ENCODE data around the gene GPR62.
A peak's percentile ranks its signal among the peaks of the same experiment; 100 is the strongest.

GPR62 gene

DNA sequence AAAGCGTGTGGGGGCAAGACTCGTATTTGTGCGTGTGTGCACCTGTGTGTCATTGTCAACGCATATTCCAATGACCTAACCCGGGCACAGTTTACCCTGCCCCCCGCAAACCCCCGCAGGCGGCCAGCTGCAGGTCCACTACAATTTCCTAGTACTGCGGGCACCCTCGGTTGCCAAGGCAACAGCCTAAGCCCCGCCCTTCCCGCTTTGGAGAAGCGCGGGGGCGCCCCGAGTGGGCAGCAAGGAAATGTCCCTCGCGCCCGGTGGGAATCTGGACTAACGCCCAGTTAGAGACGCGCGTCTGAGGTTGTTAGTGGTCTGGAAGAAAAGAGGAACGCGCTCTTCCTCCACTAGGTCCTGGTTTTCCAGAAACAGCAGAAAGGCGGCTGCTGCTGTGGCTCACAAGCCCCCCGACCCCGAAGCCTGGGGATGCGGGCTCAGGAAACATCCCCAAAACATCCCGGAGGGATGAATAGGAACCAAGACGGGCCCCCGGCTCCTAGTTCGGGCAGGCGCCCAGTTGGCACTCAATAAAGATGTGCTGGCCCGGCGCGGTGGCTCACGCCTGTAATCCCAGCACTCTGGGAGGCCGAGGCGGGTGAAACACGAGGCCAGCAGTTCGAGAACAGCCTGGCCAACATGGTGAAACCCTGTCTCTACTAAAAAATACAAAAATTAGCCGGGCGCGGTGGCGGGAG, 20.8 kb downstream of the GPR62 start:
- H3K27ac ChIP-seq (ENCODE audit: low read length) = peak overlapping the region; percentile 94
- H3K4me1 ChIP-seq (ENCODE audit: control insufficient read depth, insufficient read depth, low read length) = peaks cover 32% of the 10 kb centered on the region
- H3K27me3 ChIP-seq (ENCODE audit: control insufficient read depth in 1 of 2, insufficient read depth in 2 of 2, low read length in 2 of 2) = no peaks in the 10 kb centered on the region
- no peaks in the 10 kb centered on the region for H3K9me3 ChIP-seq (ENCODE audit: control insufficient read depth in 2 of 2, low read length in 2 of 2)
- H3K9ac ChIP-seq (ENCODE audit: low read length in 2 of 2) = peak overlapping the region in 1 of 2 donors; percentile 94
- H3K36me3 ChIP-seq (ENCODE audit: control insufficient read depth in 2 of 2, insufficient read depth in 2 of 2, low read length in 2 of 2) = no peaks in the 10 kb centered on the region
- H3K4me3 ChIP-seq (ENCODE audit: low read length in 2 of 2) = peak overlapping the region; percentile 46 to 93

DNA sequence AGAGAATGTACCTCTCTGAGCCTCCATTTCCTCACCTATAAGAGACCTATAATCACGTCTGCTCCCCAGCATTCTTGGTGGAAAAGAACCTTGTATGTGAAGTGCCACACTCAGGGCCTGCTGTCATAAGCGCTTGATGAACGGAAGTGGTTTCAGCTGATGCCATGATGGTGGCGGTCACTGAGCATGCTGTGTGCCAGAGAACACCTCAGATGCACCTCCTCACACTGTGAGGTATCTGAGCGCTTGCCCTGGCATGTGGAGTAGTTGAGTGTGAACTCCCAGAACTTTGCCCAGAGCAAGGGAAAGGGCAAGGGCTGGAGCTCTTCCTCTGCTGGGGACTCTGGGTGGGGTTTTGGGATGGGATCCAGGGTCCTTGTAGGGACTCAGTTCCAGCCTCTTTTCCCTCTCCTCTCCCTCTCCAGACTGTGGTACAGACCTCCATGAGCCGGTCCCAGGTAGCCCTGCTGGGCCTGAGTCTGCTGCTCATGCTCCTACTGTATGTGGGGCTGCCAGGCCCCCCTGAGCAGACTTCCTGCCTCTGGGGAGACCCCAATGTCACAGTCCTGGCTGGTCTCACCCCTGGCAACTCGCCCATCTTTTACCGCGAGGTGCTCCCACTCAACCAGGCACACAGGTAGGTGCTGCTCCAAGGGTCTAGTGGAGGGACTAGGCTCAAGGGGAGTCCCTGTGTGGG, 22.4 kb downstream of the GPR62 start:
- H3K36me3 ChIP-seq (ENCODE audit: control insufficient read depth in 2 of 2, insufficient read depth in 2 of 2, low read length in 2 of 2) = no peaks in the 10 kb centered on the region
- no peak overlapping the region for H3K27ac ChIP-seq (ENCODE audit: low read length)
- no peak overlapping the region for H3K4me3 ChIP-seq (ENCODE audit: low read length in 2 of 2)
- no peak overlapping the region for H3K9ac ChIP-seq (ENCODE audit: low read length in 2 of 2)
- H3K27me3 ChIP-seq (ENCODE audit: control insufficient read depth in 1 of 2, insufficient read depth in 2 of 2, low read length in 2 of 2) = no peaks in the 10 kb centered on the region
- H3K4me1 ChIP-seq (ENCODE audit: control insufficient read depth, insufficient read depth, low read length) = peaks cover 42% of the 10 kb centered on the region
- no peaks in the 10 kb centered on the region for H3K9me3 ChIP-seq (ENCODE audit: control insufficient read depth in 2 of 2, low read length in 2 of 2)

DNA sequence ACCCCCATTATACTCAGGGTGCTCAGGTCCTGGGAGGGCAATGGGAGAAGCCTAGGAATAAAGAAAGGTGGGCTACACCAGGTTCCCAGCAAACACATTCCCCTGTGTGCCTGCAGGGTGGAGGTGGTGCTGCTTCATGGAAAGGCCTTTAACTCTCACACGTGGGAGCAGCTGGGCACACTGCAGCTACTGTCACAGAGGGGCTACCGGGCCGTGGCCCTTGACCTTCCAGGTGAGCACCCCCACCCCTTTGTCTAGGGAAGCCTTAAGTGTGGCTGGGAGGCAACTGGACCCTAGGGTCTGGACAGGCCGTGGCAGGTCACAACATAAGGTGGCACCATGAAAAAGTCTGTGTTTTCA, 22.9 kb downstream of the GPR62 start:
- Histone ChIP-seq H3K27ac (ENCODE audit: low read length) (no peak overlapping the region), H3K4me3 (ENCODE audit: low read length in 2 of 2) (no peak overlapping the region), H3K9me3 (ENCODE audit: control insufficient read depth in 2 of 2, low read length in 2 of 2) (no peaks in the 10 kb centered on the region)

DNA sequence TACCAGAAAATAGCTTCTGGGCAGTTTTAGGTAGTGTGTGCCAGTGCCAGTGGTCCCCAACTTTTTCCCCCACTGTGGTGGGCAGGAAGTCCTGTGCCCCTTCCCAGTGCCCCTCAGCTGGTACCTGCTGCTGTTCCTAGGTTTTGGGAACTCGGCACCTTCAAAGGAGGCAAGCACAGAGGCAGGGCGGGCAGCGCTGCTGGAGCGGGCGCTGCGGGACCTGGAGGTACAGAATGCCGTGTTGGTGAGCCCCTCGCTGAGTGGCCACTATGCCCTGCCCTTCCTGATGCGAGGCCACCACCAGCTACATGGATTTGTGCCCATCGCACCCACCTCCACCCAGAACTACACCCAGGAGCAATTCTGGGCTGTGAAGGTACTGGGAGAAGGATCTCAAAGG, 25.1 kb downstream of the GPR62 start:
- Histone ChIP-seq H3K4me1 (ENCODE audit: control insufficient read depth, insufficient read depth, low read length) (peaks cover 36% of the 10 kb centered on the region), H3K27me3 (ENCODE audit: control insufficient read depth in 1 of 2, insufficient read depth in 2 of 2, low read length in 2 of 2) (no peaks in the 10 kb centered on the region), H3K4me3 (ENCODE audit: low read length in 2 of 2) (no peak overlapping the region), H3K27ac (ENCODE audit: low read length) (no peak overlapping the region), H3K9me3 (ENCODE audit: control insufficient read depth in 2 of 2, low read length in 2 of 2) (no peaks in the 10 kb centered on the region), H3K36me3 (ENCODE audit: control insufficient read depth in 2 of 2, insufficient read depth in 2 of 2, low read length in 2 of 2) (no peaks in the 10 kb centered on the region), H3K9ac (ENCODE audit: low read length in 2 of 2) (no peak overlapping the region)

More for the DNA sequence above, 22.9 kb downstream of the GPR62 start:
- Histone ChIP-seq H3K4me1 (ENCODE audit: control insufficient read depth, insufficient read depth, low read length) (peaks cover 44% of the 10 kb centered on the region), H3K9ac (ENCODE audit: low read length in 2 of 2) (no peak overlapping the region), H3K36me3 (ENCODE audit: control insufficient read depth in 2 of 2, insufficient read depth in 2 of 2, low read length in 2 of 2) (no peaks in the 10 kb centered on the region), H3K27me3 (ENCODE audit: control insufficient read depth in 1 of 2, insufficient read depth in 2 of 2, low read length in 2 of 2) (no peaks in the 10 kb centered on the region)

DNA sequence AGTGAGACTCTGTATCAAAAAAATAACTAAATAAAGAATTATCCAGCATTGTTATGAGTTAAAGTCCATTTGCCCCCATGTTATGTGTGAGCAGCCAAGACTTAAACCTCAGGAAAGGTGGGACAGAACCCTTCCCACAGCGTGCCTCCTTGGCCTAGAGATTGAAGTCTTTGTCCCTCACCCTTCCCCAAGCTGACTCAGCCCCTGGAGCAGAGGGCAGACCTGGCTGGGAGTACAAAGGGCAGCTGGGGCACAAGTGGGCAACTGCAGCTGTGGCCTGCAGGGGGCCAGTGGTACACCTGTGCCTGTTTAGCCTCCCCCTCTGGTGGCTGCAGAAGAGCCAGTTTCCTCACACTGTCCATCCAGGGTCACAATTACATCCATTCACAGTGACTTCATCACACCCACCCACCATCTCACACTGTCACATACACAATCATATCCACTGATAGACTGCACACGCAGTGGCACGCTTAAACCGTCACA, 27.2 kb downstream of the GPR62 start:
- Histone ChIP-seq H3K36me3 (ENCODE audit: control insufficient read depth in 2 of 2, insufficient read depth in 2 of 2, low read length in 2 of 2) (no peaks in the 10 kb centered on the region), H3K9ac (ENCODE audit: low read length in 2 of 2) (peak overlapping the region; percentile 79 to 84), H3K4me3 (ENCODE audit: low read length in 2 of 2) (peak overlapping the region; percentile 84 to 95), H3K9me3 (ENCODE audit: control insufficient read depth in 2 of 2, low read length in 2 of 2) (no peaks in the 10 kb centered on the region), H3K4me1 (ENCODE audit: control insufficient read depth, insufficient read depth, low read length) (peaks cover 26% of the 10 kb centered on the region), H3K27ac (ENCODE audit: low read length) (peak overlapping the region; percentile 93), H3K27me3 (ENCODE audit: control insufficient read depth in 1 of 2, insufficient read depth in 2 of 2, low read length in 2 of 2) (no peaks in the 10 kb centered on the region)

DNA sequence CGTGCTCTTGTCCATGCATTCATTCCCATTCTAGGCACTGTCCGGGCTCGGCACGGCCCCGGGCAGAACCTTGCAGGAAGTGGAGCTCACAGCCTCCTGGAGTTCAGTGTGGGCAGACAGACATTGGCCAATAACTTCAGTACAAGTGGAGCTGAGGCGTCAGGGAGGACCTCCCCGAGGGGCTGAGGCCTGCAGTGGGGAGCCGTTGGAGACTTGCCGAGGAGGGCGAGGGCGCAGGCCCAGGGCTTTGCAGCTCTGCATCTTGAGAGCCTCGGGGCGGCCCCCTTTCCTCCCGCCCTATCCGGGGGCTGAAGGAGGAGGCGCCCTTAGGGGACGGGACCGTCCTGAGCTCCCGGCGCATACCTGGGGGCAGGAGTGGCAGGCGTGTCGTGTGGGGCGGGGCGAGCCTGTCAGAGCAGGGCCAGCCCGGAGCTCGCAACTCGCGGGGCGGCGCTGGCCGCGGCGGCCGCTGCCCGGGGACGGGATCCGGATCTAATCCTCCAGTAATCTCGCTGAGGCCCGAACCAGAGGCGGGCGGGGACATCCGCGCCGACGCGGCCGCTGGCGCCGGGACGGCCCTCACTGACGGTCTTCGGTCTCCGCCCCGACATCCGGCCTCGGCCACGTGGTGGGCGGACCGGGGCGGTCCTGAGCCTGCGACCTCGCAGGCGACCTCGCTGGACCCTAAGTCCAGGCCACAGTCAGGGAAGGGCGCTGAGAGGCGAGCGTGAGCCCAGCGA, 27.8 kb downstream of the GPR62 start, which contains the start of gene ACY1:
TSS of gene ACY1 (plus strand) at position 698 of the 740 bp plus-strand sequence. CDS start 530 bp downstream, outside the sequence.
- Histone ChIP-seq H3K4me1 (ENCODE audit: control insufficient read depth, insufficient read depth, low read length) (peaks cover 26% of the 10 kb centered on the region), H3K36me3 (ENCODE audit: control insufficient read depth in 2 of 2, insufficient read depth in 2 of 2, low read length in 2 of 2) (no peaks in the 10 kb centered on the region), H3K27me3 (ENCODE audit: control insufficient read depth in 1 of 2, insufficient read depth in 2 of 2, low read length in 2 of 2) (no peaks in the 10 kb centered on the region), H3K27ac (ENCODE audit: low read length) (peak within 1 kb of the TSS; percentile 93), H3K9me3 (ENCODE audit: control insufficient read depth in 2 of 2, low read length in 2 of 2) (no peaks in the 10 kb centered on the region), H3K4me3 (ENCODE audit: low read length in 2 of 2) (peak within 1 kb of the TSS; percentile 84 to 95), H3K9ac (ENCODE audit: low read length in 2 of 2) (peak within 1 kb of the TSS; percentile 79 to 84)

DNA sequence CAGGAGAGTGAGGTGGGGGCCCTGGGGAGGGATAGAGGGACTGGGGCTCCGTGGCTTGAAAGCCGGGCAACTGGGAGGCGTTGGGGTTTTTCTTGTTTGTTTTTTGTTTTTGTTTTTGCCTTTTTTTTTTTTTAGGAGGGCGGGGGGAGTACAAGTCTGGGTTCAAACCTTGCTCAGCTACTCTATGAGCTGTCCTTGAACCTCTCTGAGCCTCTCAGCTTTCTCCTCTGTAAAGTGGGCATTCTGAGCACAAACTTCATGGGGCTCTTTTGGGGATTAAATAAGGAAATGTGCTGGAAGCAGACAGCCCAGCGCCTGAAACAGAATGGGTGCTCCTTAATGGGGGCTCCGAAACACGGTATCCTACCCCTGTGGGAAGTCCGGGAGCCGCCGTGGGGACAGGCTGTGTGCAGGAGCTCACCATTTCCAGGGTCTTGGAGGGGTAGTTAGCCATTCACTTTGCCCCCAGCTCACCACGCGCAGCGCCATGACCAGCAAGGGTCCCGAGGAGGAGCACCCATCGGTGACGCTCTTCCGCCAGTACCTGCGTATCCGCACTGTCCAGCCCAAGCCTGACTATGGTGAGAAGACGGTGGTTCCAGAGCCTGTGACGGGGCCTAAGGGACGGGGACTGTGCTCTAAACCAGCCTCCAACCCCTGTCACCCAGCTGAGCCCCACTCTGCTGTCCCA, 28.5 kb downstream of the GPR62 start:
- Histone ChIP-seq H3K36me3 (ENCODE audit: control insufficient read depth in 2 of 2, insufficient read depth in 2 of 2, low read length in 2 of 2) (no peaks in the 10 kb centered on the region), H3K4me1 (ENCODE audit: control insufficient read depth, insufficient read depth, low read length) (peaks cover 26% of the 10 kb centered on the region), H3K27me3 (ENCODE audit: control insufficient read depth in 1 of 2, insufficient read depth in 2 of 2, low read length in 2 of 2) (no peaks in the 10 kb centered on the region), H3K4me3 (ENCODE audit: low read length in 2 of 2) (peak overlapping the region; percentile 84 to 95), H3K9me3 (ENCODE audit: control insufficient read depth in 2 of 2, low read length in 2 of 2) (no peaks in the 10 kb centered on the region), H3K9ac (ENCODE audit: low read length in 2 of 2) (peak overlapping the region; percentile 79 to 84), H3K27ac (ENCODE audit: low read length) (peak overlapping the region; percentile 93)

DNA sequence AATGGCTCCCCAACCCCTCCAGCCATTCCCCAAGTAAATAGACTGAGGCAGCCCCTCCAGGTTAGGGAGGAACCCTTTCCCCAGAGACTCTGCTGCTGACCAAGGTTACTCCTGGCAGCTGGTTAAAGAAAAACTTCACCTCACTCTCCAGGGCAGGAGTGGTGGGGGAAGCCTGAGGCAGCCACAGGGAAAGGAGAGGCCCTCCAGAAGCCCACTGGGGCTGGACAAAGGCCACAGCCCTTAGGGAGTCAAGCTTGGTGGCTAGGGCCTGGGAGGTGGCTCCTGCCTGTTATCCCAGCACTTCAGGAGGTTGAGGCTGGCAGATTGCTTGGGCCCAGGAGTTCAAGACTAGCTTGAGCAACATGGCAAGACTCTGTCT, 29.1 kb downstream of the GPR62 start:
- Histone ChIP-seq H3K9me3 (ENCODE audit: control insufficient read depth in 2 of 2, low read length in 2 of 2) (no peaks in the 10 kb centered on the region), H3K27me3 (ENCODE audit: control insufficient read depth in 1 of 2, insufficient read depth in 2 of 2, low read length in 2 of 2) (no peaks in the 10 kb centered on the region), H3K4me1 (ENCODE audit: control insufficient read depth, insufficient read depth, low read length) (peaks cover 26% of the 10 kb centered on the region), H3K4me3 (ENCODE audit: low read length in 2 of 2) (no peak overlapping the region), H3K27ac (ENCODE audit: low read length) (peak overlapping the region; percentile 93), H3K36me3 (ENCODE audit: control insufficient read depth in 2 of 2, insufficient read depth in 2 of 2, low read length in 2 of 2) (no peaks in the 10 kb centered on the region), H3K9ac (ENCODE audit: low read length in 2 of 2) (peak overlapping the region; percentile 79 to 84)

DNA sequence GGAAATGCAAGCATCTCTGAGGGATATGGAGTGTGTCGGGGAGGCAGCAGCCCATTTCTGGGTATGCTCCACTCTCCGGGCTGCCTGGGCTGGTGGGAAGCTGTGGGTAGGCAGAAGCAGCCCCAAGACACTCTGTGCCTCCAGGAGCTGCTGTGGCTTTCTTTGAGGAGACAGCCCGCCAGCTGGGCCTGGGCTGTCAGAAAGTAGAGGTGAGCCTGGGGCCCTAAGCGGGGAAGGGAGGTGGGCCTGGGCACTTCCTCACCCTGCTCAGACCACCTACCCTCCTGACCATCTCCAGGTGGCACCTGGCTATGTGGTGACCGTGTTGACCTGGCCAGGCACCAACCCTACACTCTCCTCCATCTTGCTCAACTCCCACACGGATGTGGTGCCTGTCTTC, 29.9 kb downstream of the GPR62 start:
- H3K9ac ChIP-seq (ENCODE audit: low read length in 2 of 2) = no peak overlapping the region
- H3K36me3 ChIP-seq (ENCODE audit: control insufficient read depth in 2 of 2, insufficient read depth in 2 of 2, low read length in 2 of 2) = no peaks in the 10 kb centered on the region
- H3K9me3 ChIP-seq (ENCODE audit: control insufficient read depth in 2 of 2, low read length in 2 of 2) = no peaks in the 10 kb centered on the region
- no peak overlapping the region for H3K4me3 ChIP-seq (ENCODE audit: low read length in 2 of 2)
- no peak overlapping the region for H3K27ac ChIP-seq (ENCODE audit: low read length)
- H3K4me1 ChIP-seq (ENCODE audit: control insufficient read depth, insufficient read depth, low read length) = peaks cover 32% of the 10 kb centered on the region
- H3K27me3 ChIP-seq (ENCODE audit: control insufficient read depth in 1 of 2, insufficient read depth in 2 of 2, low read length in 2 of 2) = no peaks in the 10 kb centered on the region
